IPS DF 6.9 (cell line): Measurements from ENCODE around the gene TIMM29.
"Not testable (repeated sequence)": the region's sequence is repeated elsewhere in the genome, so short reads cannot be mapped to it uniquely, and the experiment has no call there.

Experiments
- DNase-seq: peaks from one replicate; pipeline ENCODE4 v3.0.0-alpha.2; 2013; ENCODE audit warnings: low read depth, low spot score
- H3K27ac ChIP-seq: one replicate; pipeline ENCODE4 v1.5.1; 2013; ENCODE audit warnings: low read length, control low read depth
- H3K27me3 ChIP-seq: 2 replicates; pipeline ENCODE4 v1.6.1; 2013; ENCODE audit warnings: mild to moderate bottlenecking, low read length; ENCODE audit not compliant: control insufficient read depth, insufficient read depth
- H3K36me3 ChIP-seq: 2 replicates; pipeline ENCODE4 v1.6.1; 2013; ENCODE audit warnings: low read length; ENCODE audit not compliant: control insufficient read depth, insufficient read depth
- H3K4me1 ChIP-seq: 2 replicates; pipeline ENCODE4 v1.6.1; 2013; ENCODE audit warnings: low read length; ENCODE audit not compliant: control insufficient read depth, insufficient read depth
- H3K4me3 ChIP-seq: 2 replicates; pipeline ENCODE4 v1.5.1; 2013; ENCODE audit warnings: mild to moderate bottlenecking, low read length
- H3K9me3 ChIP-seq: 2 replicates; pipeline ENCODE4 v1.6.1; 2013; ENCODE audit warnings: low read length, inconsistent platforms; ENCODE audit not compliant: control insufficient read depth, insufficient read depth
- WGBS: extraction: QIAGEN DNeasy Blood & Tissue Kit; methylation state at CpG from one replicate; pipeline ENCODE4 v1.1.7; 2013; ENCODE audit warnings: mixed read lengths, missing lambda C conversion rate; ENCODE audit not compliant: insufficient read length, insufficient coverage; 5-methylcytosine and 5-hydroxymethylcytosine counted together

Gene TIMM29

GRCh38 chr19:10921910-10922637 lies 6.5 kb upstream of the TIMM29 start:
- H3K4me1 ChIP-seq: no peaks in the 10 kb centered on the region; the same call in 1 of the 2 replicates
- H3K27me3 ChIP-seq: no peaks in the 10 kb centered on the region
- no peaks in the 10 kb centered on the region for H3K9me3 ChIP-seq
- H3K4me3 ChIP-seq: no peak overlapping the region
- DNase-seq: no peak
- no peak overlapping the region for H3K27ac ChIP-seq
- no CpG with 5 or more reads among the region's 33 CpGs for WGBS
- peaks cover 43% of the 10 kb centered on the region for H3K36me3 ChIP-seq

DNA sequence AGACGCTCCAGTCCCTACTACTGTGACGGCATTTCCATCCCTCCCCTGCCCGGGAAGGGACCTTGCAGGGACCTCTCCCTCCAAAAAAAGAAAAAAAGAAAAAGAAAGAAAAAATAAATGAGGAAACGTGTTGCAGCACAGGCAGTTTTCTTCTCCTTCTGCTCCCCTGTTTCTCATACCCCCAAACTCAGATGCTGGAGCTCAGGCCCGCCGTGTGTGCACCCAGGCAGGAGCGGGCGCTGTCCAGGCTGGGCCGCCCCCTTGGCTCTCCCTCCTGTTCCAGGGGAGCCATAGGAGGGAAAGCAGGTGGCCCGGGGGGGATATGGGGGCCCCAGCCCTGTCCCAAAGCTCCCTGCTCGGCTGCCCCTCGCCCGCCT lies 6.0 kb upstream of the TIMM29 start:
- Histone ChIP-seq H3K4me1 (peaks cover 2% of the 10 kb centered on the region; the same call in 1 of the 2 replicates), H3K36me3 (peaks cover 43% of the 10 kb centered on the region), H3K4me3 (no peak overlapping the region), H3K27ac (no peak overlapping the region), H3K27me3 (no peaks in the 10 kb centered on the region), H3K9me3 (no peaks in the 10 kb centered on the region)
- no CpG with 5 or more reads among the region's 13 CpGs for WGBS
- no peak for DNase-seq

DNA sequence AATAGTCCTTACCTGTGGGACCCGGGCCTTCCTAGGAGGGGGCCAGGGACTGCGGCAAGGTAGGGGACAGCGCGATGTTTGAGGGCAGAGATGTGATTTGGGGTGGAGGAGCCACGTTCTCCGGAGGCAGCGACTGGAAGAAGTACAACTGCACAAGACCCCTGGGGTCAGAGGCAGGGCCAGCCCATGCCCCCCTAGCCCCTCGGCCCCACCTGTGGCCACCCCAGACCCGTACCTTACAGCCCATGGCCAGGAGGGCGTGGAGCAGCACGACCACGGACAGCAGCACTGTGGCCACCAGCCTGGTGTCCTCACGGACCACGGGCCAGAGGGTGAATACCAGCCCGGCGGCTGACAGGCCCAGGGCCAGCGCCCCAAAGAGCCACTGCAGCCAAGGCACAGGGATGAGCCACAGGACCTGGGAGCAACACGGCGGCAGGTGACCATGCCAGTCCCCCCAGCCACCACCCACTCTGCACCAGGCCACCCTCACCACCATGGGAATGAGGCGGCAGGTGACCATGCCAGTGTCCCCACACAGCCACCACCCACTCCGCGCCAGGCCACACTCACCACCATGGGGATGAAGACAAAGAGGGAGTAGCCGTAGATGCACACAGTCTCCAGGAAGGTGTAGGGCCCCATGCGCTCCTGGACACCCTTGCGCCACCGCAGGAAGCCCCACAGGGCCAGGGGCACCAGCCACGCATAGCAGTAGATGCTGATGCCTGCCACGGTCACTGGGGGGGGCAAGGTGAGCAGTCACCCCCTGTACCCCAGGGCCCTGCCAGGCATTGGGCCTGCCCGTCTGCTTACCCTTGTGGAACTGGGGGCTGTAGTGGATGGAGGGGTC lies 5.1 kb upstream of the TIMM29 start:
- no peaks in the 10 kb centered on the region for H3K9me3 ChIP-seq
- DNase-seq: no peak
- H3K27ac ChIP-seq: no peak overlapping the region
- no peaks in the 10 kb centered on the region for H3K27me3 ChIP-seq
- H3K4me1 ChIP-seq: peaks cover 4% of the 10 kb centered on the region; the same call in 1 of the 2 replicates
- H3K36me3 ChIP-seq: peaks cover 43% of the 10 kb centered on the region
- H3K4me3 ChIP-seq: no peak overlapping the region
- WGBS: no CpG with 5 or more reads among the region's 29 CpGs

GRCh38 chr19:10924597-10924996 lies 4.0 kb upstream of the TIMM29 start:
- WGBS: no CpG with 5 or more reads among the region's 13 CpGs
- peaks cover 4% of the 10 kb centered on the region; the same call in 1 of the 2 replicates for H3K4me1 ChIP-seq
- peaks cover 38% of the 10 kb centered on the region for H3K36me3 ChIP-seq
- no peaks in the 10 kb centered on the region for H3K9me3 ChIP-seq
- H3K27ac ChIP-seq: no peak overlapping the region
- no peak for DNase-seq
- no peak overlapping the region for H3K4me3 ChIP-seq
- H3K27me3 ChIP-seq: no peaks in the 10 kb centered on the region

DNA sequence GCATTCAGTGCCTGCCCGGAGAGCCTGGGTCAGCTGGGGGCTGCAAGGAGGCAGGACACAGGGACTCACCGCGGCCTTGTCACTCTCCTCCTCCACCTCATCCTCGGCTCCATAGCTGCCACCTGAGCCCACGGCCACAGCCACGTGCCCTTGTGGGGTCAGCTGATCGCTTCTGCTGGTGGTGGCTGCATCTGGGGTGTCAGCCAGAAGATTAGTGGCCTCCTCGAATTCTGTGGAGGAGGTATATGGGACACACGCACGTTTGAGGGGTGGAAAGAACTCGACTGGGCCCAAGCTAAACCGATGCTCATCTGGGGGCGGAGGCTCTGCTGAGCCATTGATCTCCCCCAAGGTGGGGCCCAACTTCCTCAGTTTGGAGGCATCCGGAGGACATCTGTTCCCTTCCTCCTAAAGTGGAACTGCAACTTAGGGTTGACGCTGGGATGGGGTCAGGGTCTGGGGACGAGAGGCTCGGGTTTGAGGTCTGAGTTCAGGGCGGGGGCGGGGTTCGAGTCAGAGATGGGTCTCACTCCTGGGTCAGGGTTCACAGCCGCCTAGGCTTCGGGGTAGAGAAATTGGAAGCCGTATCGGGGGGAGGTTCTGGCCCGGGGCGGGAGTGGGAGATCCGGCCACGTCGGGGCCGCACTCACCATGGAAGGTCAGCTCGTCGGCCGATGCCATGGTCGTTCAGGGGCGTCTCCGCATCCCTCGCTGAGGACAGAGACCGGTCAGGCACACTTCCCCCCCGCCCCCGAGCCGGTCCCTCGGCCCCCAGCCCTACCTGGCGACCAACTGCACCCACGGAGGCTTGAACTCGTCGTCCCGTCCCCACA lies 665 bp upstream of the TIMM29 start:
- WGBS: no CpG with 5 or more reads among the region's 47 CpGs

DNA sequence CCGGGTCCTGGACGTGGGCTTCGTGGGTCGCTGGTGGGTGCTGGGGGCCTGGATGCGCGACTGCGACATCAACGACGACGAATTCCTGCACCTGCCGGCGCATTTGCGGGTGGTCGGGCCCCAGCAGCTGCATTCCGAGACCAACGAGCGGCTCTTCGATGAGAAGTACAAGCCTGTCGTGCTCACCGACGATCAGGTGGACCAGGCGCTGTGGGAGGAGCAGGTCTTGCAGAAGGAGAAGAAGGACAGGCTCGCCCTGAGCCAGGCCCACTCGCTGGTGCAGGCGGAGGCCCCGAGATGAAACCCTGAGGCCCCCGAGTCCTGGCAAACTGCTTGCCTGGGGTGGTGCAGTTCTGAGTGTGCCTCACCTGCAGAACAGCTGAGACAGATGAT lies 787 bp downstream of the TIMM29 start:
- Histone ChIP-seq H3K9me3 (no peaks in the 10 kb centered on the region), H3K27me3 (no peaks in the 10 kb centered on the region), H3K4me1 (peaks cover 4% of the 10 kb centered on the region; the same call in 1 of the 2 replicates), H3K4me3 (peak overlapping the region; percentile 79), H3K27ac (no peak overlapping the region), H3K36me3 (0 out of 2 replicates have a peak, but pooled peaks cover 3% of the 10 kb centered on the region)
- DNase-seq: no peak
- WGBS: no CpG with 5 or more reads among the region's 27 CpGs

More for the DNA sequence above, 665 bp upstream of the TIMM29 start:
- Histone ChIP-seq H3K4me3 (peak overlapping the region; percentile 57; the same call in 1 of the 2 replicates), H3K36me3 (peaks cover 16% of the 10 kb centered on the region), H3K27me3 (no peaks in the 10 kb centered on the region), H3K4me1 (peaks cover 4% of the 10 kb centered on the region; the same call in 1 of the 2 replicates), H3K9me3 (no peaks in the 10 kb centered on the region), H3K27ac (no peak overlapping the region)
- no peak for DNase-seq

DNA sequence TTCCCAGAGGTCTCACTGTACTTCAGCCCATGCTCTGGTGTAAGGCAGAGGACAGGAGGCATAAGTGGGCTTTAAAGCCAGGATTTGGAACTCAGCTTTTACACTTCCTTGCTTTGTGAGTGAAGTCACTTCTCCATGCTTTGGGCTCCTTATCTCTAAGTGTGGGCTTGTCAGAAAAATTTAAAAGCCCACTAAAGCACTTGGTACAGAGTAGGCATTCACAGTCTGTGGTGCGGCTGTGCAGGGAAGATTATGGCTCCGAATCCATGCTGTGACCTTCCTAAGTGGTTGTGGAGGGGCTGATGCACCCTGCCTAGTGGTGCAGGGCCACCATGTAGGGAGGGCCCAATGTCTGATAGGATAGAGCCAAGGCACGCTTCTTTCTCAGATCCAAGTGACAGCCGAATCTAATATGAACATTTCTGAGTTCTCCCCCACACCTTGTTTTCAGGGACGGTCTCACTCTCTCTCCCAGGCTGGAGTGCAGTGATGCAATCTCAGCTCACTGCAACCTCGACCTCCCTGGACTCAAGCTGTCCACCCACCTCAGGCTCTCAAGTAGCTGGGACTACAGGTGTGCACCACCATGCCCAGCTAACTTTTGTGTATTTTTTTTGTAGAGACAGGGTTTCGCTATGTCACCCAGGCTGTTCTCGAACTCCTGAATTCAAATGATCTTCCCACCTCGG lies 6.9 kb downstream of the TIMM29 start:
- Histone ChIP-seq H3K4me1 (no peaks in the 10 kb centered on the region), H3K4me3 (no peak overlapping the region), H3K36me3 (no peaks in the 10 kb centered on the region), H3K9me3 (no peaks in the 10 kb centered on the region), H3K27me3 (no peaks in the 10 kb centered on the region), H3K27ac (no peak overlapping the region)
- no CpG with 5 or more reads among the region's 9 CpGs for WGBS
- no peak for DNase-seq

DNA sequence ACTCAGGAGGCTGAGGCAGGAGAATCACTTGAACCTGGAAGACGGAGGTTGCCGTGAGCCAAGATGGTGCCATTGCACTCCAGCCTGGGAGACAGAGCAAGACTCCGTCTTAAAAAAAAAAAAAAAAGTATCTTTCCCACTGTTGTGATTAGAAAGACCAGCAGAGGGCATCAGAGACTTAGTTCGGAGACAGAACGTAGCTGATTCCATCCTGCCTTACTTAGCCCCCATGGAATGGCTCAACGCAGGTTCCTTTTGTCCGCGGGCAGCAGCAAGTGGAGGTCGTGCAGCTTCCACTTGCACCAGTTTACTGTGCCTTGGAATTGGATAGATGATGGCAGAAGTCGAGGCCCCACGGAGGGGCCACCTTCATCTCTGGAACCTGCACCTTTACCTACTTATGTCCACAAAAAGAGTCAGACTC lies 8.1 kb downstream of the TIMM29 start:
- no peak overlapping the region for H3K27ac ChIP-seq
- no peak overlapping the region for H3K4me3 ChIP-seq
- no peaks in the 10 kb centered on the region for H3K4me1 ChIP-seq
- no peaks in the 10 kb centered on the region for H3K9me3 ChIP-seq
- H3K27me3 ChIP-seq: no peaks in the 10 kb centered on the region
- H3K36me3 ChIP-seq: no peaks in the 10 kb centered on the region
- no CpG with 5 or more reads among the region's 11 CpGs for WGBS
- peak; percentile 83 for DNase-seq

DNA sequence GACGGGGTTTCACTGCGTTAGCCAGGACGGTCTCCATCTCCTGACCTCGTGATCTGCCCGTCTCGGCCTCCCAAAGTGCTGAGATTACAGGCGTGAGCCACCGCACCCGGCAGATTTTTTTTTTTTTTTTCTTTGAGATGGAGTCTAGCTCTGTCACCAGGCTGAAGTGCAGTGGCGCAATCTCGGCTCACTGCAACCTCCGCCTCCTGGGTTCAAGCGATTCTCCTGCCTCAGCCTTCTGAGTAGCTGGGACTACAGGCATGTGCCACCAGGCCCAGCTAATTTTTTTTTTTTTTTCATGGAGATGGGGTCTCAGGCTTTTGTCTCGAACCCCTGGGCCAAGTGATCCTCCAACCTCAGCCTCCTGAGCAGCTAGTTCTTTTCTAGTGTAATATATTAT lies 13.0 kb downstream of the TIMM29 start:
- H3K4me1 ChIP-seq, H3K4me3 ChIP-seq, H3K27me3 ChIP-seq, DNase-seq, H3K36me3 ChIP-seq, H3K9me3 ChIP-seq, H3K27ac ChIP-seq: not testable (repeated sequence)
- WGBS: no CpG with 5 or more reads among the region's 14 CpGs
